Activated naive CD8-positive, alpha-beta T cell treated with anti-CD3 and anti-CD28 coated beads for 36 hours (primary cell): ENCODE data around the gene CCDC69. TPM values are rescaled to one million over a fixed set of nuclear protein-coding genes. Genes with fewer than 3 reads are reported as not detected.

Experiments used
- DNase-seq: peaks from one replicate; pipeline ENCODE4 v3.0.0; 2021
- H3K27ac Mint-ChIP-seq: one replicate; pipeline ENCODE4 v1.8.0; 2022; ENCODE audit warnings: mild to moderate bottlenecking, moderate library complexity, mixed read lengths
- H3K27me3 Mint-ChIP-seq: one replicate; pipeline ENCODE4 v1.8.0; 2022; ENCODE audit warnings: mild to moderate bottlenecking, mixed read lengths
- H3K36me3 Mint-ChIP-seq: one replicate; pipeline ENCODE4 v1.8.0; 2021; ENCODE audit warnings: mild to moderate bottlenecking, mixed read lengths
- H3K4me1 Mint-ChIP-seq: one replicate; pipeline ENCODE4 v1.8.0; 2021; ENCODE audit warnings: mixed read lengths
- H3K4me3 Mint-ChIP-seq: one replicate; pipeline ENCODE4 v1.8.0; 2022; ENCODE audit warnings: mild to moderate bottlenecking, moderate library complexity, mixed read lengths
- H3K9me3 Mint-ChIP-seq: one replicate; pipeline ENCODE4 v1.8.0; 2022; ENCODE audit warnings: mixed read lengths
- total RNA-seq, 2 experiments: library from RNA; stranded (reverse); gene quantifications; one replicate each; pipeline ENCODE4 v1.2.3, GENCODE V29; 2021

The CCDC69 gene
- total RNA-seq, 2 experiments from 2014 or later: 27.5 to 29.6 TPM

DNA sequence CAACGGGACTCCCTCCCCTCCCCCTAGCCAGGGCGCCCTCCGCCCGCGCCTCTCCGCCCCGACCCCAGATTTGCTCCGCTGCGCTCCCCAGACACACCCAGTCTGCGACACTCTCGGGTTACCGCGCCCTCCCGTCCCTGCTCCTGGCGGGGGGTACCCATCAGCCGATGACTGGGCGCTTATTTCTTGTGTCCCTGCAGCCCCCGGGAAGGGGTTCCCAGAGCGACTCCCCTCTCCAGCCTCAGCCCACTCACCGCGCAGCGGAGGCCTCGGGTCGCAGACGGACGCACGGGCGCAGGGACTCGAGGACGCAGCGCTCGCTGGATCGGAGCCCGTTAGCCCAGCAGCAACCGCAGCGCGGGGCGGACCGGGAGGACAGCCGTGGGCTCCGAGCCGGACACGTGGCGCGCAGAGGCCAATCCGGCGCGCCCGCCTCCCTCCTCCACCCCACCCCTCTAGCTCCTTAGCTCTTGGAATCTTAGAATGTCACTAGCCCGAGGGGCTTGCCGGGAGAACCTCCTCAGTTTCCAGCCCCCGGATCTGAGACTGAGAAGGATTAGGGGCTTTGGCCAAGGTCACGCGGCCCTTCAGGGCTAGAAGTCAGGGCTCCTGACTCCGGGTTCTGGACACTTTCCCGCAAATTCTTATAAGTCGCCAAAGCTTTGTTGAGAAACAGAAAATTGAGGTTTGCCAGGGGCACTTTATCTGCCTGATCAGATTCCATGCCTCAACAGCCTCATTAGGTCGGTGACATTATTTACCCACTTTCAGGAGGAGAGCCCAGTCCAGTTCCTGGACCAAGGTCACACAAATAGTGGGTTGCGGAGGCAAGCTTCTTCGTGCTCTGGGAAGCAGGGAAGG, 66.2 kb downstream of the CCDC69 start, which contains the start of gene ANXA6:
Gene ANXA6, minus strand, starts transcription at position 354 of the 861 bp plus-strand sequence. CDS start 9,878 bp downstream, outside the sequence.
- peaks cover 41% of the 10 kb centered on the region for H3K4me1 Mint-ChIP-seq
- peak within 1 kb of the TSS; percentile 92 for H3K27ac Mint-ChIP-seq

GRCh38 chr5:151156507-151157420, 67.1 kb downstream of the CCDC69 start:
- Mint-ChIP-seq H3K9me3 (no peaks in the 10 kb centered on the region), H3K4me3 (peak overlapping the region; percentile 92), H3K36me3 (peaks cover 41% of the 10 kb centered on the region), H3K4me1 (peaks cover 50% of the 10 kb centered on the region), H3K27me3 (no peaks in the 10 kb centered on the region), H3K27ac (peak overlapping the region; percentile 92)
- DNase-seq: peak; percentile 30

More for the DNA sequence above, 66.2 kb downstream of the CCDC69 start, which contains the start of gene ANXA6:
- H3K4me3 Mint-ChIP-seq: peak within 1 kb of the TSS; percentile 92
- H3K27me3 Mint-ChIP-seq: no peaks in the 10 kb centered on the region
- peaks cover 33% of the 10 kb centered on the region for H3K36me3 Mint-ChIP-seq
- H3K9me3 Mint-ChIP-seq: no peaks in the 10 kb centered on the region
- DNase-seq: peak; percentile 79

- Mint-ChIP-seq H3K27ac (peak overlapping the region; percentile 92), H3K4me1 (peaks cover 58% of the 10 kb centered on the region), H3K4me3 (peak overlapping the region; percentile 92), H3K36me3 (peaks cover 46% of the 10 kb centered on the region), H3K27me3 (no peaks in the 10 kb centered on the region), H3K9me3 (no peaks in the 10 kb centered on the region)
- peak; percentile 31 for DNase-seq
Measured at GRCh38 chr5:151155775-151156506, 68.0 kb downstream of the CCDC69 start.

DNA sequence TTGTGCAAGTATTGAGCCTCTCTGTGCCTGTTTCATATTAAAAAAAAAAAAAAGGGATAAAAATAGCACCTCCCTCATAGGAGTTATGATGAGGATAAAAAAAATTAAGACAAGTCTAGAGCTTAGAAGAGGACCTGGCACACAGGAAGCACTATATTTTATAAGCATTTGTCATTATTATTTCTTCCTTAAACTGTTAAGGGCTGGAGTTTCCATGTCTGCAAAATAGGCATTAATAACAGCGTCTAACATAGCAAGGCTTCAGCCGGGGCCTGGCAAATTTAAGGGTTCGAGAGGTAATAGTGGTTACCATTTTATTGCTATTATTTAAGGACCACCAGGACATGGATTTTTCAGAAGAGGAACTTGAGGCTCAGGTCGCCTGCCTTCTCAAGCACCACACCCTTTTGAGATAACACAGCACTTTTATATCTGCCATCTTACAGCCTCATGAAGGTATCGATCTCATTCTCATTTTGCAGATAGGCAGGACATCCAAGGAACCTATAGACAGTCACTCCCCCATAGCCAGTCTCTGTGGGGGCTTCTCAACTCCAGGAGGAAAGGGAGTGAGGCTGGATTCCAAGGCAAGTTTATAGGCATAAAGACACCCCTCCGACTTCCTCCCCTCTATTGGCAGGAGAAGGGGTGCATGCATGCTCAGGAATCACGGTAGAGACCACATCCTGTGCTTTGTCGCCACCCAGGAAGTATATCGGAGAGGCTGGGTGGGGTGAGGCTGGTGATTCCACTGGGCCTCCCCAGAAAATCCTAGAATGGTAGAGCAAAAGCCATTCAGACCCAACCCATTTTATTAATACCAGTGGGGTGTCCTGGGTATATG, 68.7 kb downstream of the CCDC69 start:
- H3K4me1 Mint-ChIP-seq: peaks cover 66% of the 10 kb centered on the region
- DNase-seq: peak; percentile 52
- peaks cover 49% of the 10 kb centered on the region for H3K36me3 Mint-ChIP-seq
- H3K9me3 Mint-ChIP-seq: no peaks in the 10 kb centered on the region
- H3K27me3 Mint-ChIP-seq: no peaks in the 10 kb centered on the region
- peak overlapping the region; percentile 92 for H3K4me3 Mint-ChIP-seq
- H3K27ac Mint-ChIP-seq: peak overlapping the region; percentile 92

- Mint-ChIP-seq H3K27me3 (no peaks in the 10 kb centered on the region), H3K9me3 (no peaks in the 10 kb centered on the region), H3K4me1 (peaks cover 72% of the 10 kb centered on the region), H3K36me3 (peaks cover 54% of the 10 kb centered on the region), H3K4me3 (peak overlapping the region; percentile 61), H3K27ac (peak overlapping the region; percentile 92)
- DNase-seq: peak; percentile 62
Measured at GRCh38 chr5:151153766-151154272, 70.1 kb downstream of the CCDC69 start.

GRCh38 chr5:151153300-151153699, 70.6 kb downstream of the CCDC69 start:
- Mint-ChIP-seq H3K27ac (peak overlapping the region; percentile 92), H3K4me1 (peaks cover 71% of the 10 kb centered on the region), H3K4me3 (peak overlapping the region; percentile 61), H3K27me3 (no peaks in the 10 kb centered on the region), H3K9me3 (no peaks in the 10 kb centered on the region), H3K36me3 (peaks cover 59% of the 10 kb centered on the region)
- peak; percentile 26 for DNase-seq

GRCh38 chr5:151151793-151152192, 72.1 kb downstream of the CCDC69 start:
- Mint-ChIP-seq H3K4me3 (peak overlapping the region; percentile 60), H3K27me3 (no peaks in the 10 kb centered on the region), H3K36me3 (peaks cover 69% of the 10 kb centered on the region), H3K4me1 (peaks cover 83% of the 10 kb centered on the region), H3K9me3 (no peaks in the 10 kb centered on the region), H3K27ac (peak overlapping the region; percentile 92)
- peak; percentile 70 for DNase-seq

- DNase-seq: no peak
- Mint-ChIP-seq H3K4me3 (peak overlapping the region; percentile 60), H3K27me3 (no peaks in the 10 kb centered on the region), H3K27ac (peak overlapping the region; percentile 92), H3K4me1 (peaks cover 87% of the 10 kb centered on the region), H3K36me3 (peaks cover 70% of the 10 kb centered on the region), H3K9me3 (no peaks in the 10 kb centered on the region)
Measured at GRCh38 chr5:151151263-151151660, 72.6 kb downstream of the CCDC69 start.

DNA sequence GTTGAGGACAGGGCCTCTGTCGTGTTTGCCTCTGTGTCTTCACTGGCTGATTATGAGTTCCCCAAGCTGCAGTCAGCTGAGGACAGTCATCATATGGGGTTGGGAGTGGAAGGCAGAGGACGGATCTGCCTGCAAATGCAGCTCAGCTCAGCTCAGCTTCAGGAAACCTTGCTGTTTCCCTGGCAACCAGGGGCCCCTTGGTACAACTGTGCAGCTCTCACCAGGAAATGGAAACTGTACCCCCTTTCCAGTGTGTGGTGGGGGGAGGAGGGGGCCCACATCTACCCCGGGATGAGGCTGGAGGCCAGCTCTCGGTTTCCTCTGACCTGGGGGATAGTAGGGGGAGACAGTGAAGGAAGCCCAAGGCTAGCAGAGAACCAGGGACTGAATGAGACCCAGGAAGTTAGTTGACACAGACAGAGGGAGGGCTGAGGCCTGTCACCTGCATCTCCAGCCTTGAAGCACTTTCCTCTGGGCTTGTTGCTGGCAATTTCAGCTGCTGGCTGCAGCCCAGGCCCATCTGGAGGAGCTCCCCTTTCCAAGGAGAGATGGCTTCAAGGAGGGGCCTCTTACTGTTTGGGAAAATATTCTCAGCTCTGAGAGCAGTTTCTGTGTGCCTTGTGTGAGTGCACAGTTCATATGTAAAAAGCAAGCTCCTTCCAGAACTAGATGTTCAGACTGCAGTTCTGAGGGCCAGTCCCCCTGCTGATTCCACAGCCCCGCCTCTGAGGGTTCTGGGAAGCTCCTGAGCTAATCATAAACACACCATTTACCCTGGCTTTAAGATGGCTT, 73.2 kb downstream of the CCDC69 start:
- peak overlapping the region; percentile 60 for H3K4me3 Mint-ChIP-seq
- no peaks in the 10 kb centered on the region for H3K9me3 Mint-ChIP-seq
- H3K36me3 Mint-ChIP-seq: peaks cover 71% of the 10 kb centered on the region
- H3K27me3 Mint-ChIP-seq: no peaks in the 10 kb centered on the region
- DNase-seq: peak; percentile 81
- peak overlapping the region; percentile 92 for H3K27ac Mint-ChIP-seq
- peaks cover 89% of the 10 kb centered on the region for H3K4me1 Mint-ChIP-seq

- Mint-ChIP-seq H3K4me3 (peak overlapping the region; percentile 22), H3K27ac (peak overlapping the region; percentile 84), H3K4me1 (peaks cover 95% of the 10 kb centered on the region), H3K9me3 (no peaks in the 10 kb centered on the region), H3K36me3 (peaks cover 70% of the 10 kb centered on the region), H3K27me3 (no peaks in the 10 kb centered on the region)
- DNase-seq: no peak
Measured at GRCh38 chr5:151148583-151148982, 75.3 kb downstream of the CCDC69 start.

- no peak overlapping the region for H3K4me3 Mint-ChIP-seq
- H3K36me3 Mint-ChIP-seq: peaks cover 59% of the 10 kb centered on the region
- DNase-seq: no peak
- H3K9me3 Mint-ChIP-seq: no peaks in the 10 kb centered on the region
- H3K27me3 Mint-ChIP-seq: no peaks in the 10 kb centered on the region
- H3K27ac Mint-ChIP-seq: peak overlapping the region; percentile 67
- H3K4me1 Mint-ChIP-seq: peaks cover 95% of the 10 kb centered on the region
Measured at GRCh38 chr5:151147033-151147432, 76.9 kb downstream of the CCDC69 start.

- H3K36me3 Mint-ChIP-seq: peaks cover 61% of the 10 kb centered on the region
- peak overlapping the region; percentile 9 for H3K4me3 Mint-ChIP-seq
- H3K27ac Mint-ChIP-seq: peak overlapping the region; percentile 54
- H3K9me3 Mint-ChIP-seq: no peaks in the 10 kb centered on the region
- H3K4me1 Mint-ChIP-seq: peaks cover 95% of the 10 kb centered on the region
- no peaks in the 10 kb centered on the region for H3K27me3 Mint-ChIP-seq
- no peak for DNase-seq
Measured at GRCh38 chr5:151146061-151146460, 77.8 kb downstream of the CCDC69 start.

DNA sequence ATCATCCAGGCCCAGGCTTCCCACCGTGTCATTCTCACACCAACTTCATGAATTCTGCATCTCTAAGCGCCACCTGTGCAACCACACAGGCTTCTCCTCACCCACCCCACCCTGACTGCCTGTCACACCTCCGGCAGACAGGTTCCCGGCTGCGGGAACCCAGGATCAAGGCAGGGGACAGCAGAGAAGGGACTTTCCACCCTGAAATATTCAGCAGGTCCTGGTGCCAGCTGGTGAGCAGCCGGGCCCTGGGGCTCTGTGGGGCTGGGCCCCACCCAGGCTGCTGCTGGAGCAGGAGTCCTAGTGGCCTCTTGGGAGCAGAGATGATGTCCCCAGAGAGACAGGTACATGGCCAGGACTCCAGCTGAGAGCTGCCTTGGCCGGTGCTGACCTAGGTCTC, 79.0 kb downstream of the CCDC69 start:
- peak overlapping the region; percentile 9 for H3K4me3 Mint-ChIP-seq
- H3K27me3 Mint-ChIP-seq: no peaks in the 10 kb centered on the region
- H3K36me3 Mint-ChIP-seq: peaks cover 63% of the 10 kb centered on the region
- H3K9me3 Mint-ChIP-seq: no peaks in the 10 kb centered on the region
- peak overlapping the region; percentile 69 for H3K27ac Mint-ChIP-seq
- H3K4me1 Mint-ChIP-seq: peaks cover 93% of the 10 kb centered on the region
- DNase-seq: no peak
